K562 (cell line): Measurements from ENCODE around the gene RERE. TPM values are rescaled to one million over a fixed set of nuclear protein-coding genes. Genes with fewer than 3 reads are reported as not detected.

ENCODE experiments used
- ATAC-seq: fragments of 200-7000 bp; cut with Tn5 transposase; 3 replicates; pipeline ENCODE4 v1.9.1; 2020; ENCODE audit warnings: moderate library complexity
- BruUV-seq: library from RNA; stranded (reverse); fragments of 400-500 nt; replicated peaks from 2 replicates; lab custom pipeline; 2021; lab: Mats Ljungman, UMichigan
- CTCF ChIA-PET: fragments of 300-600 bp; formaldehyde crosslinking; extraction: SDS; loops from one replicate; lab custom pipeline; 2021; ENCODE audit warnings: low intra/inter-chr PET ratio; lab: Yijun Ruan, JAX
- POLR2A ChIA-PET: fragments of 300-600, 350-650 bp; sonication (Branson Sonifier 250); formaldehyde crosslinking; extraction: SDS; loops from one replicate; lab custom pipeline; 2021; ENCODE audit warnings: antibody characterized with exemption, inconsistent platforms; lab: Yijun Ruan, JAX
- DNase-seq, 4 experiments: peaks; one replicate each; pipeline versions ENCODE4 v3.0.0 to v3.0.0-alpha.2; 2011 to 2018; ENCODE audit warnings: low spot score in 3 of 4, mixed read lengths in 3 of 4; ENCODE audit errors: extremely low read depth in 1 of 4
- FAIRE-seq: peaks from 2 replicates; lab custom pipeline; 2011; peaks lifted over from hg19 to GRCh38; lab: Jason Lieb, UNC
- H2AFZ ChIP-seq: 2 replicates; pipeline ENCODE4 v1.6.0; 2011; ENCODE audit warnings: low read depth, low read length, control low read depth, inconsistent platforms
- H3K27ac ChIP-seq: fragments of 200-600 bp; 3 replicates; pipeline ENCODE4 v1.8.0; 2011; ENCODE audit warnings: low read depth, mild to moderate bottlenecking, control low read depth, inconsistent platforms, low read length, moderate library complexity, mixed read lengths; ENCODE audit errors: extremely low read depth
- H3K27me3 ChIP-seq, 2 experiments: fragments of 300-600 bp in 1 of 2; 2 replicates in 1 of 2; 3 replicates in 1 of 2; pipeline versions ENCODE4 v1.6.0 to v1.8.0; 2011; ENCODE audit warnings: inconsistent platforms in 2 of 2, low read length in 2 of 2, mild to moderate bottlenecking in 1 of 2, mixed read lengths in 1 of 2, moderate library complexity in 1 of 2; ENCODE audit not compliant: control insufficient read depth in 2 of 2, insufficient read depth in 2 of 2
- H3K36me3 ChIP-seq: fragments of 300-600 bp; 3 replicates; pipeline ENCODE4 v1.8.0; 2011; ENCODE audit warnings: mild to moderate bottlenecking, low read length, inconsistent platforms; ENCODE audit not compliant: control insufficient read depth, insufficient read depth
- H3K4me1 ChIP-seq, 2 experiments: fragments of 200-600 bp in 1 of 2; replicated peaks in 1 of 2; 2 replicates in 1 of 2; 3 replicates in 1 of 2; pipeline versions ENCODE4 v1.5.1 to v1.8.0; 2011; ENCODE audit warnings: inconsistent platforms in 2 of 2, low read length in 2 of 2, mild to moderate bottlenecking in 1 of 2, mixed read lengths in 1 of 2, moderate library complexity in 1 of 2; ENCODE audit not compliant: control insufficient read depth in 2 of 2, insufficient read depth in 2 of 2
- H3K4me2 ChIP-seq: 2 replicates; pipeline ENCODE4 v1.6.1; 2011; ENCODE audit warnings: low read length, control low read depth, inconsistent platforms, mixed read lengths; ENCODE audit not compliant: insufficient read depth
- H3K4me3 ChIP-seq: fragments of 200-600 bp; sonication (generic), shearing (Covaris generic); 2 replicates; pipeline ENCODE4 v1.5.1; 2016; ENCODE audit warnings: control low read depth, inconsistent platforms
- H3K79me2 ChIP-seq: fragments of 200-600 bp; 3 replicates; pipeline ENCODE4 v1.8.0; 2011; ENCODE audit warnings: low read length, inconsistent platforms; ENCODE audit not compliant: control insufficient read depth, insufficient read depth
- H3K9ac ChIP-seq, 2 experiments: 2 replicates each; pipeline versions ENCODE4 v1.6.0 to v1.6.1; 2011; ENCODE audit warnings: low read depth in 2 of 2, low read length in 2 of 2, control low read depth in 1 of 2, inconsistent platforms in 1 of 2, mild to moderate bottlenecking in 1 of 2, mixed read lengths in 1 of 2; ENCODE audit not compliant: insufficient read depth in 1 of 2
- H3K9me1 ChIP-seq: one replicate; pipeline ENCODE4 v1.6.0; 2011; ENCODE audit warnings: inconsistent platforms, mild to moderate bottlenecking, low read length, moderate library complexity; ENCODE audit not compliant: control insufficient read depth, insufficient read depth
- H3K9me3 ChIP-seq: replicated peaks from 2 replicates; pipeline ENCODE4 v1.5.1; 2011; ENCODE audit warnings: low read depth, low read length, inconsistent platforms; ENCODE audit not compliant: control insufficient read depth, insufficient read depth
- H4K20me1 ChIP-seq: replicated peaks from 2 replicates; pipeline ENCODE4 v1.6.1; 2011; ENCODE audit warnings: low read length, inconsistent platforms, mixed read lengths; ENCODE audit not compliant: control insufficient read depth, insufficient read depth
- CHCHD3 ChIP-seq: fragments of 250-450 bp; sonication (Bioruptor Pico); IDR thresholded peaks from 2 replicates; pipeline ENCODE4 v2.1.2; 2022; ENCODE audit warnings: mild to moderate bottlenecking
- FOXK2 ChIP-seq, 2 experiments: fragments of 450-650 bp; IDR thresholded peaks in 1 of 2; conservative IDR thresholded peaks in 1 of 2; 2 replicates each; pipeline ENCODE4 v1.6.1; 2016; ENCODE audit warnings: low read depth in 2 of 2, mild to moderate bottlenecking in 1 of 2
- MLX ChIP-seq, 2 experiments: fragments of 450-650 bp in 1 of 2; sonication (generic) in 1 of 2; formaldehyde crosslinking; conservative IDR thresholded peaks; 2 replicates each; pipeline versions ENCODE4 v1.4.0 to v1.8.1; 2020 to 2022; ENCODE audit warnings: mild to moderate bottlenecking in 1 of 2, missing genetic modification reagents in 1 of 2
- NCOR1 ChIP-seq: fragments of 450-650 bp; IDR thresholded peaks from 2 replicates; pipeline ENCODE4 v1.6.1; 2016; ENCODE audit warnings: mild to moderate bottlenecking, moderate library complexity
- RBM22 ChIP-seq: fragments of 200-400 bp; formaldehyde crosslinking; IDR thresholded peaks from 2 replicates; pipeline ENCODE4 v1.6.1; 2018; ENCODE audit warnings: low read length, low read depth; ENCODE audit not compliant: poor library complexity, severe bottlenecking
- RBM34 ChIP-seq: fragments of 200-400 bp; formaldehyde crosslinking; IDR thresholded peaks from 2 replicates; pipeline ENCODE4 v1.6.1; 2018; ENCODE audit warnings: low read length, borderline replicate concordance; ENCODE audit not compliant: insufficient read depth
- SFPQ ChIP-seq: fragments of 200-400 bp; formaldehyde crosslinking; IDR thresholded peaks from 2 replicates; pipeline ENCODE4 v1.6.1; 2017; ENCODE audit warnings: mild to moderate bottlenecking, low read depth, low read length, moderate library complexity
- THRAP3 ChIP-seq: fragments of 450-650 bp; IDR thresholded peaks from 2 replicates; pipeline ENCODE4 v1.6.1; 2016; ENCODE audit warnings: mild to moderate bottlenecking, inconsistent platforms, borderline replicate concordance
- in situ Hi-C: fragments of 300-500 bp; cut with MboI; formaldehyde crosslinking; loops from 4 replicates; pipeline ENCODE4 v1.15.0; 2018; ENCODE audit warnings: inconsistent platforms, mixed read lengths
- intact Hi-C: fragments of 100-400 bp; cut with micrococcal nuclease; formaldehyde crosslinking; loops from 2 replicates; pipeline ENCODE4 v1.14.2; 2022
- polyA plus RNA-seq, 8 experiments: library from polyadenylated mRNA; depleted of rRNA in 4 of 8; stranded (reverse) in 5 of 8; unstranded in 3 of 8; fragments of >200 nt; fragmentation: Nextera tagmentation in 2 of 8; fragmentation: Illumina TruSeq in 1 of 8; extraction: Ambion mirVana in 2 of 8; extraction: Trizol in 1 of 8; gene quantifications; 2 replicates each; pipeline versions ENCODE4 v1.2.1 to v1.2.3, GENCODE V29; 2011 to 2014; ENCODE audit warnings: inconsistent platforms in 1 of 8, missing spikeins in 1 of 8
- total RNA-seq, 7 experiments: library from RNA; depleted of rRNA in 6 of 7; stranded (reverse); fragments of >200 nt in 6 of 7; fragmentation: Illumina TruSeq in 2 of 7; extraction: Trizol in 2 of 7; gene quantifications; 2 replicates each; pipeline versions ENCODE4 v1.2.1 to v1.2.3, GENCODE V29; 2011 to 2021; ENCODE audit warnings: low replicate concordance in 1 of 7

The RERE gene
- total and polyA plus RNA-seq, 9 of the 15 experiments (the other 6 are each of a cell fraction or from before 2014, with no cell fraction given): 3.0 to 51.5 (median 13.4) TPM

GRCh38 chr1:8421721-8422120 is 395.7 kb downstream of the RERE start (continued):
- TF ChIP-seq SFPQ: no peak
- TF ChIP-seq, all 486 proteins: peak for 0

GRCh38 chr1:8420318-8420717 is 397.1 kb downstream of the RERE start:
- FAIRE-seq: no peak
- no peak for DNase-seq
- H2AFZ ChIP-seq: no peak overlapping the region
- no peak overlapping the region for H3K9ac ChIP-seq
- H4K20me1 ChIP-seq: 0 out of 2 replicates have a peak, but pooled peaks cover 10% of the 10 kb centered on the region
- no peaks in the 10 kb centered on the region for H3K9me3 ChIP-seq
- no peak for ATAC-seq
- H3K27me3 ChIP-seq: no peaks in the 10 kb centered on the region
- no TSS peak for BruUV-seq
- H3K79me2 ChIP-seq: peaks cover 23% of the 10 kb centered on the region
- TF ChIP-seq FOXK2 (conservative IDR thresholded peaks at IDR 0.05 in 1 of 2, IDR thresholded peaks at IDR 0.05 in 1 of 2; ENCODE audit: low read depth in 2 of 2) (no peak), THRAP3 (no peak), CHCHD3 (CRISPR knock-in tag) (no peak), RBM34 (no peak), RBM22 (no peak), NCOR1 (no peak), MLX (CRISPR knock-in tag; conservative IDR thresholded peaks at IDR 0.05) (no peak)
- no peak overlapping the region for H3K4me3 ChIP-seq
- ChIA-PET CTCF (no interaction called here), POLR2A (interaction anchor here (1.2 kb wide), 1 partner anchor 13 kb away, joined by 3 read pairs; no protein-coding TSS in a partner anchor)
- H3K27ac ChIP-seq: no peak overlapping the region
- no peak overlapping the region for H3K4me2 ChIP-seq
- H3K9me1 ChIP-seq: no peaks in the 10 kb centered on the region
- H3K36me3 ChIP-seq: peaks cover 54% of the 10 kb centered on the region
- in situ Hi-C loops: no loop called here
- intact Hi-C loops: loop anchor here (10.0 kb wide), 1 partner anchor 284 kb away; no protein-coding TSS in a partner anchor
- H3K4me1 ChIP-seq: peaks cover 17 to 21% of the 10 kb centered on the region in 2 experiments
